C4-2B (cell line): Measurements from ENCODE around the gene GNAT2.

Source experiments
- ZFX ChIP-seq: fragments of 450-650 bp; IDR thresholded peaks from 2 replicates; pipeline ENCODE4 v1.6.1; 2017
- TF ChIP-seq, protein P1 (sequence below): fragments of 450-650 bp; conservative IDR thresholded peaks from 2 replicates; pipeline ENCODE4 v1.5.1; 2017; ENCODE audit warnings: mild to moderate bottlenecking

DNA sequence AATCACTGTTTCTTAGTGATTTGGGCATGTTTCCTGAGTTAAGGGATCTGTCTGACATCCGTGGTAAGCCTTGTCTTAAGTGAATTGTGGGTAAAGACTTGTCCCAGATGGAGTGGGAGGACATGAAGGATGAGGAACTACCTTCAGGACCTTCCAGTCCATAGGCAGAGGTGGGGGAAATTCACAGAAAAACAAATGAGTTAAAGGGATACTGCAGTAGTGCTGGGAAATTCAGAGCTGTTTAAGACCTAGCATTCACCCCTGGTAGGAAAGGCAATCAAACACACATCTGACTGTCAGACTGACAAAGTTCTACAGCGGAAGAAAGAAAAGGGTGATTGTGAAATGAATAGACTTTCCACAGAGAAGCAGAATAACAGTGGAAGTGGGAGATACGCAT, 3.0 kb downstream of the GNAT2 start:
- TF ChIP-seq, protein P1, sequence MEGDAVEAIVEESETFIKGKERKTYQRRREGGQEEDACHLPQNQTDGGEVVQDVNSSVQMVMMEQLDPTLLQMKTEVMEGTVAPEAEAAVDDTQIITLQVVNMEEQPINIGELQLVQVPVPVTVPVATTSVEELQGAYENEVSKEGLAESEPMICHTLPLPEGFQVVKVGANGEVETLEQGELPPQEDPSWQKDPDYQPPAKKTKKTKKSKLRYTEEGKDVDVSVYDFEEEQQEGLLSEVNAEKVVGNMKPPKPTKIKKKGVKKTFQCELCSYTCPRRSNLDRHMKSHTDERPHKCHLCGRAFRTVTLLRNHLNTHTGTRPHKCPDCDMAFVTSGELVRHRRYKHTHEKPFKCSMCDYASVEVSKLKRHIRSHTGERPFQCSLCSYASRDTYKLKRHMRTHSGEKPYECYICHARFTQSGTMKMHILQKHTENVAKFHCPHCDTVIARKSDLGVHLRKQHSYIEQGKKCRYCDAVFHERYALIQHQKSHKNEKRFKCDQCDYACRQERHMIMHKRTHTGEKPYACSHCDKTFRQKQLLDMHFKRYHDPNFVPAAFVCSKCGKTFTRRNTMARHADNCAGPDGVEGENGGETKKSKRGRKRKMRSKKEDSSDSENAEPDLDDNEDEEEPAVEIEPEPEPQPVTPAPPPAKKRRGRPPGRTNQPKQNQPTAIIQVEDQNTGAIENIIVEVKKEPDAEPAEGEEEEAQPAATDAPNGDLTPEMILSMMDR: no peak
- no peak for TF ChIP-seq ZFX
